ENCODE data around the gene EPB41L2. TPM values are rescaled to one million over a fixed set of nuclear protein-coding genes. Genes with fewer than 3 reads are reported as not detected.

Gene EPB41L2
- total RNA-seq, 4 donors from 2014 or later, result 58.8 to 105 (median 81.3) TPM

DNA sequence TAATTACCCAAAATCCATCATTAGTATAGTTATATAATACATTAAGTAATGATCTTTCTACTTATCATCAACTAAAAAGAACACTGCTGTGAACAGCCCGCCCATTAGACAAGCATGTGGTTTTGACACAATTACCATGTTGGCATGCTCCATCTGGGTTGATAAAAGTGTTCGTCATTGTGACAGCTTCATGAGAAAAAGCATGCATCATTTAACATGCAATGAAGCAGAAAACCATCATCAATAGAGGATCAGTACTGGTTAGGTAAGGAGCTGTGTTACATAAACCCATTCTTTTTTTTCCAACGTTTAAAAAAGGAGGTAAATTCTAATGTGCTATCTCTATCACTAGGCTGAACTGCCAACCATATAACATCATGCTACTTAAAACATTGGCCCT, 101.9 kb downstream of the EPB41L2 start:
- intact Hi-C loops (cut with DNase I), result no loop called here
- Histone ChIP-seq H3K4me3 (replicated peaks in 1 of 3) (no peak overlapping the region), H3K27me3 (no peaks in the 10 kb centered on the region), H3K9me3 (no peaks in the 10 kb centered on the region), H3K36me3 (no peaks in the 10 kb centered on the region), H3K27ac (no peak overlapping the region), H3K4me1 (peaks cover 10 to 12% of the 10 kb centered on the region in 2 donors)
- DNase-seq, result no peak
- WGBS, 2 donors, result 87 to 90% methylated on average over 3 of the region's 3 CpGs
- TF ChIP-seq, protein P1, sequence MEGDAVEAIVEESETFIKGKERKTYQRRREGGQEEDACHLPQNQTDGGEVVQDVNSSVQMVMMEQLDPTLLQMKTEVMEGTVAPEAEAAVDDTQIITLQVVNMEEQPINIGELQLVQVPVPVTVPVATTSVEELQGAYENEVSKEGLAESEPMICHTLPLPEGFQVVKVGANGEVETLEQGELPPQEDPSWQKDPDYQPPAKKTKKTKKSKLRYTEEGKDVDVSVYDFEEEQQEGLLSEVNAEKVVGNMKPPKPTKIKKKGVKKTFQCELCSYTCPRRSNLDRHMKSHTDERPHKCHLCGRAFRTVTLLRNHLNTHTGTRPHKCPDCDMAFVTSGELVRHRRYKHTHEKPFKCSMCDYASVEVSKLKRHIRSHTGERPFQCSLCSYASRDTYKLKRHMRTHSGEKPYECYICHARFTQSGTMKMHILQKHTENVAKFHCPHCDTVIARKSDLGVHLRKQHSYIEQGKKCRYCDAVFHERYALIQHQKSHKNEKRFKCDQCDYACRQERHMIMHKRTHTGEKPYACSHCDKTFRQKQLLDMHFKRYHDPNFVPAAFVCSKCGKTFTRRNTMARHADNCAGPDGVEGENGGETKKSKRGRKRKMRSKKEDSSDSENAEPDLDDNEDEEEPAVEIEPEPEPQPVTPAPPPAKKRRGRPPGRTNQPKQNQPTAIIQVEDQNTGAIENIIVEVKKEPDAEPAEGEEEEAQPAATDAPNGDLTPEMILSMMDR (IDR thresholded peaks at IDR 0.05), result no peak

DNA sequence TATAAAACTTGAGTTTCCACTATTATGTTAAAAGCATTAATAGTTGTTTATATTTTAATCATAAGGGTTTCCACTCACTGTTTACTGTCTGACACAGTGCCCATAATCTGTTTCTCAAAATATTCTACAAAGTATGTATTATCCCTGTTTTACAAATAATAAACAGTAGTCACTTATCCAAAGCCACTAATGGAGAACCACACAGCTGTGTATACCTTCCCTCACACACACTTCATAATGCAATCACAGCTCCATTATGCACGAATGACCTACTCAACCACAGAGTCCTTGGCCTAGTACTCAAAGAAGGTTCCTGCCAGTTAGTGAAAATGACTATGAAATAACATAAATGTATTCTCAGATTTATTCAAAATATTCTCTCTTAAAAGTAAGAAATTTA, 103.1 kb downstream of the EPB41L2 start:
- 85 to 86% methylated on average over 1 of the region's 1 CpG for WGBS, 2 donors
- Histone ChIP-seq H3K27ac (no peak overlapping the region), H3K36me3 (no peaks in the 10 kb centered on the region), H3K27me3 (no peaks in the 10 kb centered on the region), H3K4me3 (replicated peaks in 1 of 3) (no peak overlapping the region), H3K9me3 (no peaks in the 10 kb centered on the region), H3K4me1 (peaks cover 0 to 4% of the 10 kb centered on the region in 2 donors)
- DNase-seq, result no peak
- intact Hi-C loops (cut with DNase I), result no loop called here
- TF ChIP-seq, protein P1 (IDR thresholded peaks at IDR 0.05), result no peak
- TF ChIP-seq POLR2A (IDR thresholded peaks at IDR 0.05), result no peak

DNA sequence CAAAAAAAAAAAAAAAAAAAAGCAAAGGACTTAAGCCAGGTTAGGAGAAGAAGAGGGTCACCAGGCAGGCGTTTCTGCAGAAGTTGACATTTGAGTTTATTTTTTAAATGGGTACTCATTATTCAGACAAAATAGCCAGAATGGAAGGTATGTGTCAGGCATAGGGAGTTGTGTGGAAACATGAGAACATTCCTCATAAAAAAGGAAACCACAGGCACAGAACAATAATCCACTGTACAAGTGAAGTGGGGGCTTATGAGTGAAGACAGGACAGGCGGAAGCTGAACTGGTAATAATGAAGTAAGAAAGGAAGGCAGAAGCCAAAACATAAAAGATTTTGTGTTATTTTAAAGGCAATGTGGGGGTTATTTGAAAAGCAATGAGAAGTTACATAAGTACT, 104.6 kb downstream of the EPB41L2 start:
- Histone ChIP-seq H3K4me3 (replicated peaks in 1 of 3) (no peak overlapping the region), H3K9me3 (no peaks in the 10 kb centered on the region), H3K27ac (no peak overlapping the region), H3K4me1 (no peaks in the 10 kb centered on the region), H3K36me3 (no peaks in the 10 kb centered on the region), H3K27me3 (no peaks in the 10 kb centered on the region)
- TF ChIP-seq POLR2A (IDR thresholded peaks at IDR 0.05), result no peak
- TF ChIP-seq, protein P1 (IDR thresholded peaks at IDR 0.05), result no peak
- 79 to 91% methylated on average over 2 of the region's 2 CpGs for WGBS, 2 donors
- no peak for DNase-seq
- intact Hi-C loops (cut with DNase I), result no loop called here

DNA sequence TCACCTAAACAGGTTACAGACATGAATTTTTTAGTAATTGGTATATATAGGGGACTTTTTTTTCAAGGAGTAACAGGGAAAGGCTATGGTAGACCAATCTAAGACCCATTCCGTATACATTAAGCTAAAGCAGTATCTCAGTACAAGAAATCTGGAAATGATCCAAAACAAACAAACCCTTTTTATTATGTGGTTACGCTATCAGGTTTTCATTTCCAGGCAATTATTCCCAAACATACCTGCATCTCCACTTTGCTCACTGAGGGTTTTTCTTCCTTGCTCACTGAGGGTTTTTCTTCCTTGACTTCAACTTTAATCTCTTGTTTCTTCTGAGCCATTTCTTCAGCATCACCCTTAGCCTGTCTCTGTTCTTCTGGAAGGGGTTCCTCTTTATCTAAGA, 107.3 kb downstream of the EPB41L2 start:
- H3K4me1 ChIP-seq, result no peaks in the 10 kb centered on the region
- no peaks in the 10 kb centered on the region for H3K27me3 ChIP-seq
- H3K4me3 ChIP-seq (replicated peaks in 1 of 3), result no peak overlapping the region
- 94 to 96% methylated on average over 2 of the region's 2 CpGs for WGBS, 2 donors
- DNase-seq, result no peak
- H3K27ac ChIP-seq, result no peak overlapping the region
- TF ChIP-seq, protein P1 (IDR thresholded peaks at IDR 0.05), result no peak
- TF ChIP-seq POLR2A (IDR thresholded peaks at IDR 0.05), result no peak
- intact Hi-C loops (cut with DNase I), result no loop called here
- H3K36me3 ChIP-seq, result no peaks in the 10 kb centered on the region
- H3K9me3 ChIP-seq, result no peaks in the 10 kb centered on the region

DNA sequence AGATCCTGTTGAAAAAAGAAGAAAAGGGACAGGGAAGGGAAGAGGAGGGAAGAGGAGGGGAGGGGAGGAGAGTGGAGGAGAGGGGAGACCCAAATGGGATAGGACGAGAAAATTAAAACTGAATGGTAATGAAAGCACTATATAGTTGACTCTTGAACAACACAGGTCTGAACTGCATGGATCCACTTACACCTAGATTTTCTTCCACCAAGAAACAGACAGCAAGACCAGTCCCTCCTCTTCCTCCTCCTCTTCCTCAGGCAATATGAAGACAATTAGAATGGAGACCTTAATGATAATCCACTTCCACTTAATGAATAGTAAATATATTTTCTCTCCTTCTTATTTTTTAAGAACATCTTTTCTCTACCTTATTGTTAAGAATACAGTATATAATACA, 113.5 kb downstream of the EPB41L2 start:
- no peak for DNase-seq
- 98 to 100% methylated on average over 1 of the region's 1 CpG for WGBS, 2 donors
- Histone ChIP-seq H3K36me3 (no peaks in the 10 kb centered on the region), H3K27me3 (no peaks in the 10 kb centered on the region), H3K4me1 (peaks cover 0 to 6% of the 10 kb centered on the region in 2 donors), H3K4me3 (replicated peaks in 1 of 3) (no peak overlapping the region), H3K9me3 (no peaks in the 10 kb centered on the region), H3K27ac (no peak overlapping the region)
- intact Hi-C loops (cut with DNase I), result no loop called here
- TF ChIP-seq POLR2A (IDR thresholded peaks at IDR 0.05), result no peak

DNA sequence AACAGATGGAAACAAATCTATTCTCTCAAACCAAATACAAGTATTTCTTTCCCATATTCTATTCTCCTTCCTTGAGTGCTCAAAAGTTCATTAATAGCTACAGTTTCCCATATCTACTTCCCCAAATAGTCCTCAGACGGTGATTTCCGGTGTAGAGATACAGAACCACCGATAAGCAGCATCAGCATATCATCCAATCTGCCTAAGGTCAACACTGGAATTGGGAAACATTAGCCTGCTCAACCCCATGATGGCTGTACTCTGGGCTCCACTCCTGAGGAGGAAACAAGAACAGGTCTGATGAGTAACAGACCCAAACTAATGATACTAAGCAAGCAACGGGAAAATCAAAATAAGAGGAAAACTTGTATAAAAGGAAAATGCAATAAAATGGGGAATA, 115.6 kb downstream of the EPB41L2 start:
- intact Hi-C loops (cut with DNase I), result no loop called here
- Histone ChIP-seq H3K4me3 (replicated peaks in 1 of 3) (no peak overlapping the region), H3K36me3 (no peaks in the 10 kb centered on the region), H3K27me3 (no peaks in the 10 kb centered on the region), H3K4me1 (peaks cover 0 to 6% of the 10 kb centered on the region in 2 donors), H3K9me3 (no peaks in the 10 kb centered on the region), H3K27ac (no peak overlapping the region)
- 81 to 92% methylated on average over 4 of the region's 4 CpGs for WGBS, 2 donors
- TF ChIP-seq POLR2A (IDR thresholded peaks at IDR 0.05), result no peak
- TF ChIP-seq, protein P1 (IDR thresholded peaks at IDR 0.05), result no peak
- DNase-seq, result no peak
